HEK293T (cell line): ENCODE results near the gene INTS13.

Experiments
- BHLHE40 ChIP-seq: fragments of 450-650 bp; IDR thresholded peaks from 2 replicates; pipeline ENCODE4 v1.6.1; 2016; ENCODE audit warnings: mild to moderate bottlenecking, moderate library complexity, borderline replicate concordance
- FOXM1 ChIP-seq: fragments of 450-650 bp; IDR thresholded peaks from 2 replicates; pipeline ENCODE4 v1.6.1; 2017; ENCODE audit warnings: mild to moderate bottlenecking, borderline replicate concordance

DNA sequence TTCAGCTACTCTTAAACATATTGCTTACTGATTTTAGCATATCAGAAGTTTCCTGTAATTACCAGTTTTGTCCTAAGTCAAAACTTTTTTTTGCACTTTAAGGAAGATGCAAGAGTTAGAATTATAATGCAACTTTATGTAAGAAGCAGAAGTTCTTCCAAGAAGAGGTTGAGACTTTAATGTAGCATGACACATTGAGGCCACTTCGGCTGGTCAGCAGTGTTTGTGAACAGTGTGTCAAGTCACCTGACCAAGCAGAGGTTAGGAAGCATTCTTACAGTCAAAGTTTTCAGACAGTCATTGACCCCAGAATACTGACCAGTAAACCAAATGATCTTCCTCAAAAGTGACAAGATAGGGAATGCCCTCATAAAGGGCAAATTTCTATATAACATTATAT is 15.7 kb upstream of the INTS13 start:
- no peak for TF ChIP-seq FOXM1
- TF ChIP-seq BHLHE40, result no peak
